ENCODE measurements around the gene BDKRB2. TPM values are rescaled to one million over a fixed set of nuclear protein-coding genes. Genes with fewer than 3 reads are reported as not detected.

Gene BDKRB2
- total RNA-seq, 1 experiment from 2014 or later, result 5.4 TPM

DNA sequence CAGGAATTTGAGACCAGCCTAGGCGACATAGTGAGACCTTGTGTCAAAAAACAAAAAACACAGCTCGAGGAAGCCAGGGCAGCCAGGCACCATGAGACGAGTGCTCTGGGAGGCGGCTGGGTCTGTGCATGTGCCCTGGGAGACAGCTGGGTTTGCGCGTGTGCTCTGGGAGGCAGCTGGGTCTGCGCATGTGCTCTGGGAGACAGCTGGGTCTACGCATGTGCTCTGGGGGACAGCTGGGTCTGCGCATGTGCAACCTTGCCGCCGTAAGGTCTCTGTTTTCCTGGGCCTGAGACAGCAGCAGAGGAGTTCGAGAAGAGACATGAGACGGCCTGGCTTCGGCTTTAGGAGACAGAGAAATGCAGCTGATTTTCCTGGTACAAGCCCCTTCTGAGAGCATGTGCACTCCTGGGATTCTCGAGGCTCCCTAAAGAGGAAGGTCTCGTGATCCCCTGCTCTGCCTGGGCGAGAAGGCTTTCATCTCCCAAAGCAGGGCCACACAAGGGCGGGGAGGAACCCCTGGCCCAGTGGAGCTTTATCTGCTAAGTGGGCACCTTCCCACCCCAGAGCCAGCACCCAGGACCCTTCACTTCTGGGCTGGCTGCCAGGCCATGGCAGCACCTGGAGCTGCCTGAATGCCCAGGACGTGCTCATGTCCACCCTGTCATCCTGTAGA is 47.8 kb downstream of the BDKRB2 start:
- no peak for DNase-seq (ENCODE audit: low spot score)

DNA sequence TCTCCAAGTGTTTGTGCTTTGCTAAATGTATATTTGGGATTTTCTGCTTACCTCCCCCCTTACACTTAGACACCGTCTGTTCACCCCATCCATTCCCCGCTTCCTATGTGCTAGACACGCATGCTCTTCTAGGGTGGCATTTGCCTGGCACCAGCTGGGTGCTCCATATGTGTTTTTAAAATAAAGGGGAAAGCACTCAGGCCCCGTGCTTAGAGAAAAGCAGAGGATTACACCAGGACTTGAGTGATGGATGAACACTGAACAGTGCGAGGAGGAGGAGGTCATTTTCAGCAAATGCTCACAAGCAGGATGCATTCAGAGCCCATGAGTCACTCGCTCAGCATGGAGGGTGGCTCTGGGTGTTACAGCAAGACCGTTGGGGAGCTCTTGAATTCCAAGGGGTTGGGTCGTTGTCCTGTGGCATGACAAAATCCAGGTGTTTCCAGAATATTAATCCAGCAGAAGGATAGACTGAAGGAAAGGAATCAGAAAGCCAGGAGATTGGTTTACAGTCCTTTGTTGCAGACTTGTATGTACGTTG is 48.4 kb downstream of the BDKRB2 start:
- DNase-seq (ENCODE audit: low spot score), result peak; percentile 64

GRCh38 chr14:96254687-96255086 is 50.0 kb downstream of the BDKRB2 start:
- no peak for DNase-seq (ENCODE audit: low spot score)

GRCh38 chr14:96255501-96256366 is 51.1 kb downstream of the BDKRB2 start, which contains the start of gene BDKRB1:
BDKRB1 (plus strand) TSS chr14:96256210; CDS start chr14:96263683, 7,473 bp downstream.
- DNase-seq (ENCODE audit: low spot score), result no peak

- no peak for DNase-seq (ENCODE audit: low spot score)
Observed at GRCh38 chr14:96256407-96256806, 51.8 kb downstream of the BDKRB2 start.

DNA sequence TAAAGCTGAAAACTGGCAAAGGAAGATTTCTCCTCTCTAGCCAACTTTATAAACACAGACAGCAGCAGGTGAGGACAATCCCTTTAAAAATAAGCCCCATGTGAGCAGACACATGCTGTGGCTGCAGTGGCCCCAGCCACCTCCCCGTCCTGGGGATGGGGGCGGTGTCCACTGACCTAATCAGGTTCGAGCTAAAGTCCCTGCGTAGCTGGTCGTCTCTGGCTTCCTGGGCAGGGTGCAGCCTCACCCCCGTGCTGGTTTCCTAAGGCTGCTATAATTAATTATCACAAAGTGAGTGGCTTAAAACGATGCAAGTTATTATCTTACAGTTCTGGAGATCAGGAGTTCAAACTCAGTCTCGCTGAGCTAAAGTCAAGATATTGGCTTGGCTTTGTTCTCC is 52.4 kb downstream of the BDKRB2 start:
- no peak for DNase-seq (ENCODE audit: low spot score)

DNA sequence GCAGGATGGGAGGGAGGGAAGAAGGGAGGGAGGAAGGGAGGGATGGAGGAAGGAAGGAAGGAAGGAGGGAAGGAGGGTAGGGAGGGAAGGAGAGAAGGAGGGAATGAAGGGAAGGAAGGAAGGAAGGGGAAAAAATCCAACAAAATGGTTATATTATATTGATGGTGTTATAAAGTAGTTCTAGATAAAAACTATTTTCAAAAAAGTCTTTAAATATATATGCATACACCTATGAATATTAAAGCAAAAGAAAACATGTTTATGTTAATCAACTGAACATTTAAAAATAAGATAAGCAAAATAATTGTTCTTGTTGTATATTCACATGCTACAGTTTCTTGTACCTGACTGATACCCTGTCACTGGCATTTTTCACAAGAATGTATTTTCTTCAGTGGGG is 53.3 kb downstream of the BDKRB2 start:
- DNase-seq (ENCODE audit: low spot score), result no peak

DNA sequence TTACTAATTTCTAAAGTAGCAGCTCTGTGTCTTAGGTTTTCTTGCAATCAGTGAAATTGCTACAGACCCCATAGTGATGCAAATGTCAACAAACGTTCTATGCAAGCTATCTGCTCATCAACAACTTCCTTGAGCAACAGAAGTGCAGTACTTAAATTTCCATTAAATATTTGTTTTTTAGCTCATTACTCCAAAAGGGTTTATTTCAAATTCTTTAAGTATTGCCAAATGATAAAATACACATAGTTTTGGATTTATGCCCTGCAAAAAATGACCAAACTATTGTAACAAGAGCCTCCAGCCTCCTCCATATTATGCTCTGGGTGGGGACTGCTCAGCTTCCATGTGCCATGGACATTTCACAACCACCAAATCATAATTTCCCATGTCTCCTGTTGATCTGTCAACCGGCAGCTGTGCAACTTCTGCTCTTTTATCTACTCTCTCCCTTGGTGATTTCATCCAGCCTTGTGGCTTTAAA is 55.7 kb downstream of the BDKRB2 start:
- no peak for DNase-seq (ENCODE audit: low spot score)

- no peak for DNase-seq (ENCODE audit: low spot score)
Observed at GRCh38 chr14:96261053-96261452, 56.4 kb downstream of the BDKRB2 start.

DNA sequence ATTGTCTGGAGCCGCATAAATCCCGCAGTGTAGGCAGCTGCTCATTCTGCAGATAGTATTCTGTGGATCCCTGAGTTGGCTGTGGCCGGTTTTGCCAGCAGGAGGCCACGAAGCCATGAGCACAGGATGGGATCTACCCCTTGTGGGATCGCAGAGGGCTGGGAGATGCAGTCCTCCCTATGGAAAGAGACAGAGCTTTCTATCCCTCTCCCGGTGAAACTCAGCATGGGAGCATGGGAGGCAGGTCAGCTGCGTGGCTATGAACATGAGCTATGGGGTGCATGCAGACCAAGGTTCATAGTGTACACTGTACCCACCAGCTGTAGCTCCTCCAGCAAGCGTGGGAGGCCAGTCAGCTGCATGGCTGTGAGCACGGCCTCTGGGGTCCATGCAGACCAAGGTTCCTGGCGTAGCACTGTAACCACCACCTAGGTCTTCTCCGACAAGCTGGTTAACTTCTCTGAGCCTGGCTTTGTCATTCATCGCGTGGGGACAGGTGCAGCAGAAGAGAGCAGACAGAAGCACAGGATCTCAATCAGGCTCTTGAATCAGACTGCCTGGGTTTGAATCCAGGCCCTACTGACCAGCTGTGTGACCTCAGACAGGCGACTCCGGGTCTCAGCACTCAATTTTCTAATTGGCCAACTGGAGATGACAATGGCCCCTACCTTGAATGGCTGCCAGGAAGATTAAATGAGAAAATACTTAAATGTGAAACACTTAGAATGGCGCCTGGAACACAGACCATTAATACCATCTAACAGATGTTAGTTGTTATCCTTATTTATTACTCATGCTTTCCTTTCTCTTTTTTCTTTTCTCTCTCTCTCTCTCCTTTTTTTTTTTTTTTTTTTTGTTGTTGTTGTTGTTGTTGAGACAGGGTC is 57.4 kb downstream of the BDKRB2 start:
- no peak for DNase-seq (ENCODE audit: low spot score)

GRCh38 chr14:96263347-96264199 is 58.9 kb downstream of the BDKRB2 start:
- DNase-seq (ENCODE audit: low spot score), result no peak

- DNase-seq (ENCODE audit: low spot score), result no peak
Observed at GRCh38 chr14:96264200-96264553, 59.5 kb downstream of the BDKRB2 start.

GRCh38 chr14:96264853-96265252 is 60.2 kb downstream of the BDKRB2 start:
- DNase-seq (ENCODE audit: low spot score), result no peak

GRCh38 chr14:96265383-96266095 is 60.9 kb downstream of the BDKRB2 start:
- DNase-seq (ENCODE audit: low spot score), result no peak

DNA sequence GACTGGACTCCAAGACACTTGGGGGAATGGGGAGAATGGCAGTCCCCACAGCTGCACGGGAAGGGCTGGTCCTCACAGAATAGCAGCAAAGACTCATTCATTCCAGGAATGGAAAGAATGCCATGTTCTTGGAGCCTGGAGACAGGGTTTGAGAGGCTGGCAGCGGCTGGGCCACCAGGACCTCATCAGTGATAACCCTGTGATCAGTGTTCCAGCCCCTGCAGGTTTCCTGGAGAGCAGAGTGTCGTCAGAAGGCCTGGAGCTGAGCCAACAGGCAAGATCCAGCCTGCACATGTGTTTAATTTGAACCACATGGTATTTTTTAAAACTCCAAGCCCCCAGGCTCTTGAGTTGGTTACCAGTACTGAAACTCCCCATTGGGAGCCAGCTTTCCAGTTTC is 62.7 kb downstream of the BDKRB2 start:
- DNase-seq (ENCODE audit: low spot score), result peak; percentile 72

DNA sequence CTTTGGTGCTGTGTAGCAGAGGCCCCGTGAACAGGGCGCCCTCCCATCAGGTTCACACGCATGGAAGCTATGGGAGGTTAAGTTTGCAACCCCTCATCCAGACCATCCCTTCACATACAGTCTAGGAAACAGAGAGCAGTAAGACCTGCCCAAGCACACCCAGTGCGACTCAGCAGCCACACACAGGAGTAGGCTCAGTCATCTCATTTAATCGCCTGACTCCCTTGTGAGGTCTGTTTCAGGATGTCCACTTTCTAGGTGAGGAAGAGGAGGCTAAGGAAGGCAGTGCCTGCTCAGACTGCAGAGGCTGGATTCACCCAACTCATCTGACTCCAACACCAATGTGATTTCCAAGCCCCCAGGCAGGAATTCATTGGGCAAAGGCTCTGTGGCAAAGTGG is 63.3 kb downstream of the BDKRB2 start:
- DNase-seq (ENCODE audit: low spot score), result no peak

GRCh38 chr14:96268431-96269358 is 64.1 kb downstream of the BDKRB2 start:
- DNase-seq (ENCODE audit: low spot score), result peak; percentile 85

- no peak for DNase-seq (ENCODE audit: low spot score)
Observed at GRCh38 chr14:96269359-96269710, 64.7 kb downstream of the BDKRB2 start.

Data from H4 (cell line).